ENCODE measurements around the gene PRSS8.
A peak's percentile ranks its signal among the peaks of the same experiment; 100 is the strongest.

The PRSS8 gene

DNA sequence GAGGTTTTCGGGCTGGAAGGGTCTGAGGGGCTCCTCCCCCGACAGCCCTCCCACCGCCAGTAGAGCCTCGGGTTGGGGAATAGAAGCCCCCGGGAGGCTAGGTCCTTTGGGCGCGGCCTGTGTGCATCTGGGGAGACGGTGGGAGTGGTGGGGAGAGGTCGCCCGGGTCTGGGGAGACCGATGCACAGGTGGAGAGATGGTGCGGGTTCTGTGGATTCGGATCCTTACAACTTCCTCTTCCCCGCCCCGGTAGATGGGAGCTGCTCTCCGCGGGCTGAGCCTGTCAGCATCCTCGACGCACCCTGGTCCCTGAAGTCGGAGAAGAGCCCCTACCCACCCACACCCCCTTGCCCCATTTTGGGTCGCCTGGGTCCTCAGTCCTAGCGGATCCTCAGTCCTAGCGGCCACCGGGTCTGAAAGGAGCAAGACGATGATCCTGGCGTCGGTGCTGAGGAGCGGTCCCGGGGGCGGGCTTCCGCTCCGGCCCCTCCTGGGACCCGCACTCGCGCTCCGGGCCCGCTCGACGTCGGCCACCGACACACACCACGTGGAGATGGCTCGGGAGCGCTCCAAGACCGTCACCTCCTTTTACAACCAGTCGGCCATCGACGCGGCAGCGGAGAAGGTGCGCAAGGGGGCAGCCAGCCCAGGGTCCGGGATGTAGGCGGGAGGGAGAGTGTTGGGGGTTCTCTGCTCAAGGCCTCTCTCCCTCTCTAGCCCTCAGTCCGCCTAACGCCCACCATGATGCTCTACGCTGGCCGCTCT, 26.6 kb downstream of the PRSS8 start:
- TF ChIP-seq, protein P1, sequence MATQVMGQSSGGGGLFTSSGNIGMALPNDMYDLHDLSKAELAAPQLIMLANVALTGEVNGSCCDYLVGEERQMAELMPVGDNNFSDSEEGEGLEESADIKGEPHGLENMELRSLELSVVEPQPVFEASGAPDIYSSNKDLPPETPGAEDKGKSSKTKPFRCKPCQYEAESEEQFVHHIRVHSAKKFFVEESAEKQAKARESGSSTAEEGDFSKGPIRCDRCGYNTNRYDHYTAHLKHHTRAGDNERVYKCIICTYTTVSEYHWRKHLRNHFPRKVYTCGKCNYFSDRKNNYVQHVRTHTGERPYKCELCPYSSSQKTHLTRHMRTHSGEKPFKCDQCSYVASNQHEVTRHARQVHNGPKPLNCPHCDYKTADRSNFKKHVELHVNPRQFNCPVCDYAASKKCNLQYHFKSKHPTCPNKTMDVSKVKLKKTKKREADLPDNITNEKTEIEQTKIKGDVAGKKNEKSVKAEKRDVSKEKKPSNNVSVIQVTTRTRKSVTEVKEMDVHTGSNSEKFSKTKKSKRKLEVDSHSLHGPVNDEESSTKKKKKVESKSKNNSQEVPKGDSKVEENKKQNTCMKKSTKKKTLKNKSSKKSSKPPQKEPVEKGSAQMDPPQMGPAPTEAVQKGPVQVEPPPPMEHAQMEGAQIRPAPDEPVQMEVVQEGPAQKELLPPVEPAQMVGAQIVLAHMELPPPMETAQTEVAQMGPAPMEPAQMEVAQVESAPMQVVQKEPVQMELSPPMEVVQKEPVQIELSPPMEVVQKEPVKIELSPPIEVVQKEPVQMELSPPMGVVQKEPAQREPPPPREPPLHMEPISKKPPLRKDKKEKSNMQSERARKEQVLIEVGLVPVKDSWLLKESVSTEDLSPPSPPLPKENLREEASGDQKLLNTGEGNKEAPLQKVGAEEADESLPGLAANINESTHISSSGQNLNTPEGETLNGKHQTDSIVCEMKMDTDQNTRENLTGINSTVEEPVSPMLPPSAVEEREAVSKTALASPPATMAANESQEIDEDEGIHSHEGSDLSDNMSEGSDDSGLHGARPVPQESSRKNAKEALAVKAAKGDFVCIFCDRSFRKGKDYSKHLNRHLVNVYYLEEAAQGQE (IDR thresholded peaks at IDR 0.05; ENCODE audit: insufficient read depth in 1 of 2, low read depth in 2 of 2, low read length in 2 of 2) = no peak
- TF ChIP-seq SIN3A (IDR thresholded peaks at IDR 0.05; ENCODE audit: borderline replicate concordance, insufficient read depth, low read length) (no peak), TAF1 (IDR thresholded peaks at IDR 0.05; ENCODE audit: borderline replicate concordance, insufficient read depth, low read length) (no peak), POLR2AphosphoS5 (IDR thresholded peaks at IDR 0.05; ENCODE audit: low read depth, low read length) (no peak), FOXP2 (optimal IDR thresholded peaks at IDR 0.05; ENCODE audit: borderline replicate concordance, extremely low read depth, extremely low read length, insufficient read depth) (no peak)

DNA sequence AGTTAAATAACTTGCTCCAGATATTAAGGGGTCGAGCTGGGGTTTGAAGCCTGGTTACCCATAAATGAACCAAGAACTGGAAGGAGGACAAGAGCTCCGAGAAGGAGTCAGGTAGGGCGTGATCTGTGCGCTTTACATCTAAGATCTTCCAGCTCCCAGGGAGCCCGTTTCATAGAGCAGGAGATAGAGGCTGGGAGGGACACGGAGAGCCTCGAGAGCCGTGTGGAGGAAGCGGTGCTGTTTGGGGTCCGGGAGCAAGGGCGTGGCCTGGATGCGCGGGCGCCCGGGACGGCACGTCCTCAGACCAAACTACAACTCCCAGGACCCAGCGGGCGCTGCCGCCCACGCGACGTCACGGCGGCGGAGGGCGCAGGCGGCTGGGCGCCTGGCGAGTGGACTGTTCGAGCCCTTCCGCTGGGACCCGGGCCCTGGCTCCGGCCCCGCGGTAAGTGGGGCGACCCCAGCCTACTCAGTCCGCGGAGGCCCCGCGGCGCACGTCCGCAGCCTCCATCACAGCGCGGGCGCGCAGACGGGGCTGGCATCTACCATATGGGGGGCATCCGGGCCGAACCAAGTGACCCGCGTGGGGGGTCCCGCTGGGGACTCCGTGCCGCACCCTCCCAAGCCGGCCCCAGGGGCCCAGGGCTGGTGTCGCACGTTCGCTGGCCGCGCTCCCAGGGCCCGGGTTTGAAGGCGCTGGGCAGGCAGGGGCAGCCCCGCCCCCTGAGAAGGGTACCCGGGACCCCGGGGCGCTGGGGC, 27.3 kb downstream of the PRSS8 start, which contains the start of gene BCKDK:
Gene BCKDK, plus strand, starts transcription at position 352 of the 759 bp plus-strand sequence. CDS start 838 bp downstream, outside the sequence.
- 0 out of 2 replicates have a peak, but pooled peaks have one; percentile 2 for TF ChIP-seq SIN3A (IDR thresholded peaks at IDR 0.05; ENCODE audit: borderline replicate concordance, insufficient read depth, low read length)
- TF ChIP-seq TAF1 (IDR thresholded peaks at IDR 0.05; ENCODE audit: borderline replicate concordance, insufficient read depth, low read length) = no peak
- 0 out of 2 replicates have a peak, but pooled peaks have one; percentile 69 for TF ChIP-seq POLR2AphosphoS5 (IDR thresholded peaks at IDR 0.05; ENCODE audit: low read depth, low read length)
- TF ChIP-seq FOXP2 (optimal IDR thresholded peaks at IDR 0.05; ENCODE audit: borderline replicate concordance, extremely low read depth, extremely low read length, insufficient read depth) = peak; percentile 71
- TF ChIP-seq, protein P1 (IDR thresholded peaks at IDR 0.05; ENCODE audit: insufficient read depth in 1 of 2, low read depth in 2 of 2, low read length in 2 of 2) = no peak

- no peak; the same call in 1 of the 2 replicates for TF ChIP-seq TAF1 (IDR thresholded peaks at IDR 0.05; ENCODE audit: borderline replicate concordance, insufficient read depth, low read length)
- TF ChIP-seq FOXP2 (optimal IDR thresholded peaks at IDR 0.05; ENCODE audit: borderline replicate concordance, extremely low read depth, extremely low read length, insufficient read depth) = no peak
- TF ChIP-seq POLR2AphosphoS5 (IDR thresholded peaks at IDR 0.05; ENCODE audit: low read depth, low read length) = no peak
- TF ChIP-seq, protein P1 (IDR thresholded peaks at IDR 0.05; ENCODE audit: insufficient read depth in 1 of 2, low read depth in 2 of 2, low read length in 2 of 2) = no peak
- TF ChIP-seq SIN3A (IDR thresholded peaks at IDR 0.05; ENCODE audit: borderline replicate concordance, insufficient read depth, low read length) = no peak
These were observed 28.1 kb downstream of the PRSS8 start for GRCh38 chr16:31107465-31107867.

DNA sequence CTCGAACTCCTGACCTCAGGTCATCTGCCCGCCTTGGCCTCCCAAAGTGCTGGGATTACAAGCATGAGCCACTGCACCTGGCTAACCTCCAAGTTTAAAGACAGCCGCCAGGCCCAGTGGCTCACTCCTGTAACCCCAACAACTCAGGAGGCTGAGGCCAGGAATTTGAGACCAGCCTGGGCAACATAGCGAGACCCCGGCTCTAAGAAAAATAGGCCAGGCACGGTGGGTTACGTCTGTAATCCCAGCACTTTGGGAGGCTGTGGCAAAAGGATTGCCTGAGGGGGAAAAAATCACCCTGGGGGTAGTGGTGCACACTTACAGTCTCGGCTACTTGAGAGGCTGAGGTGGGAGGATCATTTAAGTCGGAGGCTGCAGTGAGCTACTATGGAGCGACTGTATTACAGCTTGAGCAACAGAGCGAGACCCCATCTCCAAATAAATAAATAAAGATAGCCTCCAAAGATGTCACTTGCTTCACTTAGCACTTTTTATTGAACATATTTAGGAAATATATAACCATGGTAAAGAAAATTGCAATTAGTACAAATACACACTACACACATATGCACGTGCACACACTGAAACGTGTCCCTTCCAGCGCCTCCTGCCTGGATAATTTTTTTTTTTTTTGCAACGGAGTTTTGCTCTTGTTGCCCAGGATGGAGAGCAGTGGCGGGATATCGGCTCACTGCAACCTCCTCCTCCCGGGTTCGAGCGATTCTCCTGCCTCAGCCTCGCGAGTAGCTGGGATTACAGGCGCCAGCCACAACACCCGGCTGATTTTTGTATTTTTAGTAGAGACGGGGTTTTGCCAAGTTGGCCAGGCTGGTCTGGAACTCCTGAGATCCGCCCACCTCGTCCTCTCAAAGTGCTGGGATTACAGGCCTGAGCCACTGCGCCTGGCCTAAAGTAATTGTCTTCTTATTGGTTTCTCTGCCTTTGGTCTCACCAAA, 28.7 kb downstream of the PRSS8 start:
- TF ChIP-seq POLR2AphosphoS5 (IDR thresholded peaks at IDR 0.05; ENCODE audit: low read depth, low read length) (no peak), TAF1 (IDR thresholded peaks at IDR 0.05; ENCODE audit: borderline replicate concordance, insufficient read depth, low read length) (no peak), FOXP2 (optimal IDR thresholded peaks at IDR 0.05; ENCODE audit: borderline replicate concordance, extremely low read depth, extremely low read length, insufficient read depth) (no peak), SIN3A (IDR thresholded peaks at IDR 0.05; ENCODE audit: borderline replicate concordance, insufficient read depth, low read length) (no peak)
- TF ChIP-seq, protein P1 (IDR thresholded peaks at IDR 0.05; ENCODE audit: insufficient read depth in 1 of 2, low read depth in 2 of 2, low read length in 2 of 2) = no peak

Data from PFSK-1 (cell line).